ENCODE results near the gene TNS3. TPM values are rescaled to one million over a fixed set of nuclear protein-coding genes. Genes with fewer than 3 reads are reported as not detected.

TNS3 gene
- total RNA-seq, 3 donors from 2014 or later: 2.6 to 3.4 (median 3.2) TPM

DNA sequence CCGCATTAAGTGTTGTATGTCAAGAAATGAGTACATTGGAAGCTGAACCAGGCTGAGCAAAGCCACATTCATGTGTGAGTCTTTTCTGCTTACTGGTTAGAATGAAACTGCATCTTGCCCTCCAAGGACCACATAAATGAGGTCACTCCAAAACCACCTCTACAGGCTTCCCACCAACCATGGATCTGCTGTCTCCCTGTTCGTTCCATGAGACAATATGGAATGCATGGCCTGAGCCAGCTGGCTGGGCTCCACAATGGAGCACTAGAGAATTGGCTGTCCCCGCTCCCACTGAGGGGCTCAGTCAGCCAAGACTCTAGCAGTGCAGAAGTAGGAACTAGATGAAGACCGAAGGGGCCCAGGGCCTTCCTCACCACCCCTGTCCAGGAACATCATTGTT lies 120.8 kb downstream of the TNS3 start:
- H3K36me3 Mint-ChIP-seq (ENCODE audit: insufficient read depth): no peaks in the 10 kb centered on the region
- H3K4me1 Mint-ChIP-seq (ENCODE audit: low read depth): no peaks in the 10 kb centered on the region
- H3K9me3 Mint-ChIP-seq: no peaks in the 10 kb centered on the region
- H3K4me3 Mint-ChIP-seq: no peak overlapping the region
- no peaks in the 10 kb centered on the region for H3K27me3 Mint-ChIP-seq (ENCODE audit: low read depth)
- no peak for DNase-seq
- no peak for ATAC-seq

DNA sequence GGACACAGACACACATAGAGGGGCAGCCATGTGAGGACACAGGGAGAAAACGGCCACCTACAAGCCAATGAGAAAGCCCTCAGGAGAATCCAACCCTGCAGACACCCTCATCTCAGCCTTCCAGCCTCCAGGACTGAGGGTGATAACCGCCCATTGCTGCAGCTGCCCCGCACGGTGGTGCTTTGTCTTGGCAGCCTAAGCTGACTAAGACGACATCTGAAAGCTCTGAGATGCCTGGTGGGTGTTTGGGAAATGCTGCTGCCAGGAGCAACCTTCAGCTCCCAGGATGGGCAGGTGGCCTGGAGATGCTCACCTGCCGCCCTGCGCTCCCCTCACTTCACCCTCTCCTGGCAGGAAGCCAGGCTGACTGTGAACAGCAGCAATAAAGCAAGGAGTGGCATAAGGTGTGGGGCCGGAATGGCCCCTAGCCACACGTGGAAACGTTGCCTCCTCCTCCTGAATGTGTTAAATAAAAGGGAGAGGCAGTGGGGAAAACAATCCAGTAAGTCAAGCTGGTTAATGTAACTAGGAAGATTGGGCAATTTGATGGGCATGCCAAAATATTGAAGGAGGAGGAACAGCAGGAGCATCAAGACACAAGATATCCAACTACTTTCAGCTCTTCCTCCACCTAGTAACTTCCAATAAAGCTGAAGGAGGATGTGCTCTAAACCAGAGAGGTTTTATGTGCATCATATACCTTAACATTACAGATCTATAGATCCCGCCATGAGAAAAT lies 121.5 kb downstream of the TNS3 start:
- DNase-seq (no peak), ATAC-seq (no peak)
- H3K27me3 Mint-ChIP-seq (ENCODE audit: low read depth): peaks cover 3% of the 10 kb centered on the region
- H3K9me3 Mint-ChIP-seq: no peaks in the 10 kb centered on the region
- H3K36me3 Mint-ChIP-seq (ENCODE audit: insufficient read depth): no peaks in the 10 kb centered on the region
- no peak overlapping the region for H3K4me3 Mint-ChIP-seq
- H3K4me1 Mint-ChIP-seq (ENCODE audit: low read depth): no peaks in the 10 kb centered on the region

DNA sequence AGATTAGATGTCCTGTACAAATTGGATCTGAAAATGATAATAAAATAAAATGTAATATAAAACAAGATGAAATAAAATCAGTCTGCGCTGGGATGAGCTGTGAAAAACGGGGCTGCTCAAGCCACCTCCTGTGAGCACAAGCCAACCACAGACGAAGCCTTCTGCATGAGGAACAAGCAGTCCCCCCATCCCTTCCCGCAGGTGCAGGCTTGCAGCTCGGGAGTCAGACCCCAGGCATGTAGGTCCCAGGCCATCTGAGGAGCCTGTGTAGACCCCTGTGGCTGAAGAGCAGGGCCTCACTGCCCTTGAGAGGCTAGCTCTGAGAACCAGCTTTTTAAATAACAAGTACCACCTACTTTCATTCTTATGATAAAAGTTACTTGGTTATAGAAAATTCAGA lies 123.4 kb downstream of the TNS3 start:
- ATAC-seq (no peak), DNase-seq (no peak)

DNA sequence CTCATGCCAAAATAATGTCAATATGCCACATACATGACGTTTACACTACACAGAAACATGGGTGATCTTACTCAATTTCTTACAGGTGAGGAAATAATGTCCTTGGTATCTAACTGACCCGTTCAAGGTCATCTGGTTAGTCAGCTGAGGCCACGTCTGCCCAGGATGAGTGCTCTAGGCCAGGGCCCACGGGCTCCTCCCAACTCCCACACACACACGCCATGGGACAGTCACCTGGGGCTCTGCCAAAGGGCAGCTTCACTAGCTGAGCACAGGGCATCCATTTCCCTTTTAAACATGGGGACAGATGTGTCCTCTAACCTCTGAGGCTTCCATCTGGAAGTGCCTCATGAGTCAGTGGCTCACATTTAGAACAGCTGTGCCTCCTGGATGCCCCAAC lies 123.9 kb downstream of the TNS3 start:
- peaks cover 3% of the 10 kb centered on the region for H3K27me3 Mint-ChIP-seq (ENCODE audit: low read depth)
- H3K9me3 Mint-ChIP-seq: no peaks in the 10 kb centered on the region
- H3K4me3 Mint-ChIP-seq: no peak overlapping the region
- ATAC-seq (no peak), DNase-seq (no peak)
- H3K4me1 Mint-ChIP-seq (ENCODE audit: low read depth): no peaks in the 10 kb centered on the region
- no peaks in the 10 kb centered on the region for H3K36me3 Mint-ChIP-seq (ENCODE audit: insufficient read depth)

More for the DNA sequence above, 123.4 kb downstream of the TNS3 start:
- Mint-ChIP-seq H3K27me3 (ENCODE audit: low read depth) (peaks cover 3% of the 10 kb centered on the region), H3K4me1 (ENCODE audit: low read depth) (no peaks in the 10 kb centered on the region), H3K9me3 (no peaks in the 10 kb centered on the region), H3K36me3 (ENCODE audit: insufficient read depth) (no peaks in the 10 kb centered on the region), H3K4me3 (no peak overlapping the region)

DNA sequence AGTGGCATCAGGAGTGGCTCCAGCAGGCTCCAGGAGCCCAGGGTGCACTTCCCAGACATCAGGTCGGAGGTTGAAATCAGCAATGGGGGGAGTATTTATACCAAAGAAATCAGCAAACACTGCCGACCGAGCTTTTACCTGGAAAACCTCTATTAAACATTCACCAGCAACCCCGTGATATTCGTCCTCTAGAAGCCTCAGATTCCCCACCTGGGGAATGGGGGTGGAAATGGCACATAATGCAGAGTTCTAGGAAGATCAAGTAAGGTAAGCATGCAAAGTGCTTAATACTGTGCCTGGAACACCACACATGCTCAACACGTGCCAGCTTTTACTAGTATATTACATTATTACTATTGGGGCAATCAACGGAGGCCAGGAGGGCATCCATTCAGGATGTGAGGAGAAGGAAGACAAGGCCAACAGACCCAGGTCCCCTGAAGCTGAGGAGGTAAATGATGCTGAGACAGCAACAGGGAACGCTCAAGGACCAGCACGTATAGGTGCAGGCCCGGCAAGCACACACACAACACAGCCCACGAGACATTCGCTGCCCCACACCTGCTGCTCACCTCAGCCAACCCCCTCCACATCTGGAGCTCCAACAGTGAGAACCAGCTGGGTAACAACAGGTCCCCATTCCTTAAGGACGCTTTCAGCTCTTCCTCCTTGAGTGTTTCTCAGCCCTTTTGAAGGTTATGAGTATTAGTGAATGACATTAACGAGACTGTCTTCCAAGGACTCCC lies 125.5 kb downstream of the TNS3 start:
- H3K36me3 Mint-ChIP-seq (ENCODE audit: insufficient read depth): no peaks in the 10 kb centered on the region
- no peak overlapping the region for H3K4me3 Mint-ChIP-seq
- H3K9me3 Mint-ChIP-seq: no peaks in the 10 kb centered on the region
- DNase-seq: no peak
- no peaks in the 10 kb centered on the region for H3K4me1 Mint-ChIP-seq (ENCODE audit: low read depth)
- ATAC-seq: no peak
- H3K27me3 Mint-ChIP-seq (ENCODE audit: low read depth): peaks cover 3% of the 10 kb centered on the region

DNA sequence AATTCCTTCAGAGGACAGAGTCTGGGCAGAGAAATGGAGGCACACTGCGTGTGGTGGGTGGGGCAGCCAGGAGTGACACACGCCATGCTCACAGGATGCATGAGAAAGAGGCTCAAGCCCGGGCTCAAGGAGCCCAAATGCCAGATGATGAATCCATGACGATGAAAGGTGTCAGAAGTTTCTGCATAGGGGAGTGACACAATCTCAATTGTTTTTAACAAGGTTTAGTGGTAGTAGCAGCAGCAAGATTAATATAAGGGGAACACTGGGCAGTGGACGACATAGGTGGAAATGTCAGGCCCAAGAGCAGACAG lies 126.1 kb downstream of the TNS3 start:
- Mint-ChIP-seq H3K9me3 (no peaks in the 10 kb centered on the region), H3K4me1 (ENCODE audit: low read depth) (no peaks in the 10 kb centered on the region), H3K27me3 (ENCODE audit: low read depth) (peaks cover 3% of the 10 kb centered on the region), H3K4me3 (no peak overlapping the region), H3K36me3 (ENCODE audit: insufficient read depth) (no peaks in the 10 kb centered on the region)
- DNase-seq (no peak), ATAC-seq (no peak)

DNA sequence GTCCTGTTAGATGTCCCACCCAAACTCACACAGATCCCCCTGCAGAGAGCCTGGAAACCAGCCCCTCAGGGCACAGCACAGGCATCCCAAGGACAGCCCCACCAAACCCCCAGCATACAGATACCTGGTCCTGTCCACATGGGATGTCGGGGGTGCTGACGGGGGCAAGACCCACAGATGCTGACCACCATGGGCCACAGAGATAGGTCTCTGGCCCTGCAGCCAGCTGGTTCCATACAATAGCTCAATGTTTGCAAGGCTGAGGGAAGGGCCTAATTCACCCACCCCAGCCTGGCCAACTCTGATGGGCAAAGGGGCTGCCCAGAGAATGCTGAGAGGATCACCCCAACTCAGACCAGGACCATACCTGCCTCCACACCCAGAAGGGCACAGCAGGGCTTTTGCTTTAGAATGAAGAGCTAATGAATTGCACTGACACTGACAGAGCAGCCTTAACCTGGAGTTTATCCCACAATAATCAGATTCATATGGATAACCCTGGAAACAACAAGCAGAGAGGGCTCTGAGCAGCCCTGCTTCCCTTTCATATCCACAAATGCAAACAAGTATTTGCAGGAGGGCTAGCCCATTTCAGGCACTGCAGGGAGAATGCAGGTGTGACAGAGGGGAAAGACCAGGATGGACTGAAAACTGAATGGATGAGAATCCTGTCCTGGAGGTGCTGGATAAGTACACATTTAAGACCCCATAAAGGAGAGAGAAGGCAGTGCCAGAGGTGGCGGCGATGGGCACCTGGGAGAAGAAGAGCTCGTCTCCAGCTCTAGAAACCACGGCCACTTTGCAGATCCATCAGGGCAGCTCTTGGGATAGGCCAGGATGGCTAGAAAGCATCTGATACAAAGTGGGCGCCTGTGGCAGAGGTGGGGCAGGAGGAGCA lies 126.7 kb downstream of the TNS3 start:
- no peak overlapping the region for H3K4me3 Mint-ChIP-seq
- no peaks in the 10 kb centered on the region for H3K9me3 Mint-ChIP-seq
- DNase-seq: no peak
- H3K27me3 Mint-ChIP-seq (ENCODE audit: low read depth): peaks cover 3% of the 10 kb centered on the region
- H3K36me3 Mint-ChIP-seq (ENCODE audit: insufficient read depth): no peaks in the 10 kb centered on the region
- ATAC-seq: no peak
- H3K4me1 Mint-ChIP-seq (ENCODE audit: low read depth): no peaks in the 10 kb centered on the region

DNA sequence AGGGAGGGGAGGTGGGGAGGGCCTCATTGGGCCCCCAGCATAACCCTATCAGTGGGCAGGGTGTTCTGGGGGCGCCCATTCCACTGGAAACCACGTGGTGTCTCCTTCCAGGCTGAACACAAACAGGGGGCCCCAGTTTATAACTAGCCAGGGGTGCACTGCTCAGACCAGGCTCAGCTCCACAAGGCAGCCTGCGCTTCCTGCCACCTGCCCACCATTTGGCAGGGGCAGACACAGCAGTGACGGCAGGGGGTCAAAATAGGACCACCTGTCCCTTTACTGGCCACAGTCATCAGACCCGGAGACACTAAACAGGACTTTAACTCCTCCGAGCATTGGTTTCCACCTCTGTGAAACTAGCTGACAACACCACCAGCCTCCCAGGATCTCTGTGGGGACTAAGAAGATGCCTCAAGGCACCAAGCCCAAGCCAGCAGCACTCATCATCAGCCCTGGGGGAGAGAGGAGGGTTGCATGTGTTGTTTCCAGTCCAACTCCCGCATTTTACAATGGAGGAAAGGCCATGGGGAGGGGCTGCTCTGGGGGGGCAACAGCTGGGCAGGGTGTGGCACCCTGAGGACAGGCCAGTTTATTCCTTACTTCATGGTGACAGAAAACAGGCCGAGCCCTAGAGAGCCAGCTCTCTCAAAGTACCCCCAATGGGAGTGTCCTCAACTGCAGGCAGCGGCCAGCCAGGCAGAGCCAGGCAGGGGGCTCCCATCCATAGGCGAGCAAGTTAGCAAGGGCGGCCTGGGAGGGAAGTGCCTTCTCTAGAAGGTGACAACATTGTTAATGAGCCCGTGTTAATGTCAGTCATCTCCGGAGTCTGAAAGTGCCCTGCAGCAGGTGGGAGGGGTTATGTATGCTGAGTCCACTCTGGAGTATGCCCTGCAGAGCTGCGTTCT lies 127.6 kb downstream of the TNS3 start:
- Mint-ChIP-seq H3K27me3 (ENCODE audit: low read depth) (peaks cover 3% of the 10 kb centered on the region), H3K9me3 (no peaks in the 10 kb centered on the region), H3K4me3 (no peak overlapping the region), H3K4me1 (ENCODE audit: low read depth) (no peaks in the 10 kb centered on the region), H3K36me3 (ENCODE audit: insufficient read depth) (no peaks in the 10 kb centered on the region)
- ATAC-seq: no peak
- DNase-seq: no peak

DNA sequence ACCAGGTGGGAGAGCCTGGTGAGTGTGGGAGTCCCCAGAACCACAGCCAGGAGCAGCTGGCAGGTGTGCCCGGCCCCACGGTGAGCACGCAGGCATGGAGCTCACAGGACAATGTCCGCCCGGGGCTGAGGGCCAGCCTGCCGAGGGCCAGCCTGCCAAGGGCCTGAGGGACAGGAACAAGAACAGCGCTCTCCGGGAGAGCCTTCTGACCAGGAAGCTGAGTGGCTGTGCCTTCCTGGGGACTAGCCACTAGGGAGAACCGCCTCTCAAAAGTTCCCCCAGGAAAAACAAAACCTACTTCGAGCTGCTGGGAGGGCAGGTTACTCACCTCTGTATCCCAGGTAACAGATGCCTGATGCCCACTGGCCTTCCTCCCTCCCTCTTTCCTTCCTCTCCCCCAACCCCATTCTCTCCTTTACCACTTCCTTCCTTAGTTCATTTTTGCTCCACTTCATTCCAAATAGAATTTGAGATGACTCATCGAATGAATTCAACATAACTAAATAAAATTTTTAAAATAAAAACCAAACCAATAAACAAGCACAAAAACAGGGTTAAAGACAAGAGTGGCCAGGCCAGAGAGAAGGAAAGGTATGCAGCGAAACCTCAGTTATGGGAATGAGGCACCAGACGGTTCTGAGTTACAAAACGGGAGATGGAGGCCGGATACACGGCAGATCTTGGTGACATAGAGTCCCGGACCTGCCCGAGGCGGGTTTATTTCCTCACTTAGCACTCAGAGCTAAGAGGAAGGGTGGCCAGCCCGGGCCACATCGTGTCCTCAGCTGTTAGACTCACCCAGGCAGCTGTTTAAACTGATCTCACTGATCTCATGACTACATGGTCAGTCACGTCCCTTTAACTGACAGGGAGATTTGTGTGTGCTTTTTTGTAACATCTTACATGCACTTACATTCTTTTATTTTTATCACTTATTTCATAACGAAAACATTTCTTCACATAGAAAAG lies 128.5 kb downstream of the TNS3 start:
- ATAC-seq: no peak
- no peak for DNase-seq
- no peaks in the 10 kb centered on the region for H3K9me3 Mint-ChIP-seq

DNA sequence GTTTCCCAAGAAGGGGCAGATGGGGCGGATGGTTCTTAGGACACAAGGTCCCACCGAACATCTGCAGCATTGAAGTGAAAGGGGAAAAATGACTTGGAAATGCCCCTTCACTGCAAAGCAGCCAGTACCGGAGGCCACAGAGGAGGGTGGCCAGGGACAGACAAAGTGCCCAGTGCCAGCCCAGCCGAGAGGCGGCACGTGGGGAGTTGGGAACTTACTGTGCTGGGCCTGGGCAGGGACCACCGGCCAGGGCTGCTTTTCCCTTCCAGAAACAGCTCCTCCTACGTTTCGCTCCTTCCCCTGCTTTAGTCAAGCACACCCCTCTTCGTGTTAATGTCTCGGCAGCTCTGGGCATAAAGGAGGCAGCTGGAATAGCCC lies 129.2 kb downstream of the TNS3 start:
- Mint-ChIP-seq H3K4me3 (no peak overlapping the region), H3K36me3 (ENCODE audit: insufficient read depth) (no peaks in the 10 kb centered on the region), H3K4me1 (ENCODE audit: low read depth) (no peaks in the 10 kb centered on the region), H3K27me3 (ENCODE audit: low read depth) (peaks cover 3% of the 10 kb centered on the region), H3K9me3 (no peaks in the 10 kb centered on the region)
- DNase-seq (no peak), ATAC-seq (no peak)

More for the DNA sequence above, 128.5 kb downstream of the TNS3 start:
- H3K4me3 Mint-ChIP-seq: no peak overlapping the region
- no peaks in the 10 kb centered on the region for H3K36me3 Mint-ChIP-seq (ENCODE audit: insufficient read depth)
- H3K4me1 Mint-ChIP-seq (ENCODE audit: low read depth): no peaks in the 10 kb centered on the region
- H3K27me3 Mint-ChIP-seq (ENCODE audit: low read depth): peaks cover 3% of the 10 kb centered on the region

DNA sequence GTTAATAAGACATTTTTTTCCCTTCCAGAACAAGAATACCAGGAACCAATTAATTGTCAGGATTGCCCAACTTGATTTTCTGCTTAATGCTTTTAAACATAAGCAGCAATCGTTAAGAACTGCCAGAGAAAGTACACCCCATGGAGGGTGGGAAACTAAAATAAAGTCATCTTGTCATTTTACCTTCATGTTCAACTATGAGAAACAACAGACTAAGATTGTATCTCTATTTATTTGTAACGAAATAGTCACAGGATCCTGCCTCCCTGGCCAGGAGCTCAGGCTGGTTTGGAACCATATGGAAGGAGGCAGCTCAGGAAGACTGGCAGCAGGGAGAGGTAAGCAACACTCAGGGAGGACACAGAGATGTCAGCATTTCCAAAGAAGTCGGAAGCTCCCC lies 129.6 kb downstream of the TNS3 start:
- Mint-ChIP-seq H3K9me3 (no peaks in the 10 kb centered on the region), H3K27me3 (ENCODE audit: low read depth) (peaks cover 3% of the 10 kb centered on the region), H3K4me3 (no peak overlapping the region), H3K36me3 (ENCODE audit: insufficient read depth) (no peaks in the 10 kb centered on the region), H3K4me1 (ENCODE audit: low read depth) (no peaks in the 10 kb centered on the region)
- DNase-seq: no peak
- no peak for ATAC-seq

DNA sequence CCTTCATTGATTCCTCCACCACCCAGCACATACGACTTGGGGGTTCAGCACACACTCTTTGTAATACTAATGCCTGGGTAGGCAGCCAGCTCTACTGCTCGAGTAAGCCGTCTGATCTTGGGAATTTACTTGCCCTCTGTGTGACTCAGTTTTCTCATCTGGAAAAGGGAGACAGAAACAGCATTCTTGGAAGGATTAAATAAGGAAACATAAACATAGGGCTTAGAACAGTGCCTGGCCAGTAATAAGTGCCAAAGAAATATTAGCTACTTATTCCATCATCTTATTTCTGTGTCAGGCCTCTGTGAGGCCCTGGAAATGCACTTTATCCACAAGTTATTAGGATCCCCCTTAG lies 130.1 kb downstream of the TNS3 start:
- H3K4me1 Mint-ChIP-seq (ENCODE audit: low read depth): no peaks in the 10 kb centered on the region
- H3K36me3 Mint-ChIP-seq (ENCODE audit: insufficient read depth): no peaks in the 10 kb centered on the region
- H3K4me3 Mint-ChIP-seq: no peak overlapping the region
- H3K9me3 Mint-ChIP-seq: no peaks in the 10 kb centered on the region
- peaks cover 3% of the 10 kb centered on the region for H3K27me3 Mint-ChIP-seq (ENCODE audit: low read depth)
- ATAC-seq: no peak
- no peak for DNase-seq
